Measurements from ENCODE around the gene THSD4.
A peak's percentile ranks its signal among the peaks of the same experiment; 100 is the strongest.

THSD4 gene

DNA sequence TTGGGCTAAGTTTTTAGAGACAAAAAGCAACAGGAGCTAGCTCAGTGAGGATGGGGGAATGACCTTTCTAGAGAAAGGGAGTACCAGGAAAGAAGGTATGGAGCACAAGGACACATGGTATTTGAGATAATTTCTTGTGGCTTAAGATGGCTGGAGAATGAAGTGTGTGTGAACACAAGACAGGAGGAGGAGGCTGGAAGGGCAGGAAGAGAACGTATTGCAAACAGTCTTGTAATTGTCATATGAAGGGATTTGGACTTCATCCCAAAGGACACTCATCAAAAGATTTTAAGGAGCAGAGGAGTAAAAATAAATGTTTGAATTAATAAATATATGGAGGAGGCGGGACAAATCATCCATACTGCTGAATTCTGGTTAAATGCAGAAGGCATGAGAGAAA, 426.5 kb downstream of the THSD4 start:
- no peak for DNase-seq (ENCODE audit: low read depth in 2 of 2)

DNA sequence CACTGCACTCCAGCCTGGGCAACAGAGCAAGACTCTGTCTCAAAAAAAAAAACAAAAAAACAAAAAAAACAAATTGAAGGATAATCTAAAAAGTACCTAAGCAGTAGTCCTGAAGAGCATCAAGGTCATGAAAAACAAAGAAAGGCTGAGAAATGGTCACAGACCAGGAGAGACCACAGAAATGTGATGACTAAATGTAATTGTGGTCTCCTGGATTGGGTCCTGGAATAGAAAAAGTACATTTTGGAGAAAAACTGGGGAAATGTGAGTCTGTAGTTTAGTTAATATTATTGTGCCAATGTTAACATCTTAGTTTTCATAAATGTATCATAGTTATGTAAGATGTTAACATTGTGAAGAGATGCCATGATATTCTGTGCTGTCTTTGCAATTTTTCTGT, 427.6 kb downstream of the THSD4 start:
- DNase-seq (ENCODE audit: low read depth in 2 of 2) = no peak

DNA sequence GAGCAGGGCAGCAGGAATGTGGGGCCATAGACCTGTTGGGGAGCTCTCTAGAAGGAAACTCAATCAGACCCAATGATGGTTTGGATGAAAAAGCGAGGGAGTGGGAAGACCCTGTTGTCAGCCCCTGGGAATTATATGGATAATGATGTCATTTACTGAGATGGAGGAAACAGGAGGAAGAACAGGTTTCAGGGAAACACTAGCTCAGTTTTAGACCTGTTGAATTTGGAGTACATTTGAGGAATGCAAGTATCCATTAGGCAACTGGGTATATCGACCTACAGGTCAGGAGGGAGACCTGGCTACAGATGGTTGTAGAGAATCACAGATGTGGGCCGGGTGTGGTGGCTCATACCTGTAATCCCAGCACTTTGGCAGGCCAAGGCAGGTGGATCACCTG, 428.1 kb downstream of the THSD4 start:
- DNase-seq (ENCODE audit: low read depth in 2 of 2) = no peak

GRCh38 chr15:71545223-71545760, 430.0 kb downstream of the THSD4 start:
- DNase-seq (ENCODE audit: low read depth in 2 of 2) = no peak

DNA sequence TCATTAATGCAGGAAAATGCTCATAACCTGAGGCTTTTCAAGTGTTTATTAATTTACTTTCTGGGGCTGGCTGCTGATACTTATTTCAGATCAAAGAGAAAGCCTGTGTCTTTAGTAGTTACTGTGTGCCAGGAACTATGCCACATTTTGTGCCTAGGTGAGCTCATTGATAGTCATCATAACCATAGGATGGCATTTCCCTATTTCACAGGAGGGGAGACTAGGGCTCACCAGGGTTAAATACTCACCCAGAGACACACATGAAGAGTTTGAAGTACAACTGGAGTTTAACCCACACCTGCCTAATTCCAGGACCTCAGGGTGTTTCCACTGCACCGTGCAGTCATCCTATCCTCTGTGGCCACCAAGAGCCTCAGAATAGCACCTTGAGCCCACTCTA, 430.7 kb downstream of the THSD4 start:
- no peak for DNase-seq (ENCODE audit: low read depth in 2 of 2)

DNA sequence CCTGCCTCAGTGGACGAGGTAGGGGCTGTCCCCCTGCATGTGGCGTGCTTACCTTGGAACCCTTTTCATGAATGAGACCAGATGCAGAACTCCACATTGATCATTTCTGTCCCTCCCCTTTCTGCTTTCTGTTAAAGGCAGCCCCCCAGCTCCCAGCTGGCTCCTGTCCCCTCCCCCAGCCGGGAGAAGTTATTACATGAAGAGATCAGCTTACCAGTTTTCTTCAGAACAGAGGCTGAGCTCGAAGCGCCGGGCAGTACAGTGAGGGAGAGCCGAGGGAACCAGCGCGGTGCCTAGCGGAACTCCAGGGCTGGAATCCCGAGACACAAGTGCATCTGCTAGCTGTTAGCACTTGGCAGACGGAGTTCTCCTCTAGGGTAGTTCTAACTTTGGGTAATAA, 431.7 kb downstream of the THSD4 start:
- DNase-seq (ENCODE audit: low read depth in 2 of 2) = no peak

DNA sequence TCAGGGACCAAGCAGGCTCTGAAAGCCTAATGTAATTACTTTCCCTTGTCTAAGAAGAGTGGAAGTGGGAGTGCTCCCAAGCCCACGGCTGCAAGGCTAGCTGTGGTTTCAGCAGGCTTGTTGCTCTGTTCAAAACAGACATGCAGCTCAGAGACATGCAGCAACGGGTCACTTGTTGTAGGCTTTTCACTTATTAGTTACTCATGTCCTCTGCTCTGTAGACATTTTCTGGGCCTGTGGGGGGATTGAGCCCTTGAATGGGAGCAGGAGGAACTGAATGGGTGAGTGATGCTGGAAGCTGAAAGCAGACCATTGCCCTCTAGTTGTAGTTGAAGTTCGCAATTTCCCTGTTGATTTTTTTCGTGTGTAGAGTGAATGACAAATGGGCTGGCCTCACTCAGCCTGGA, 433.1 kb downstream of the THSD4 start:
- DNase-seq (ENCODE audit: low read depth in 2 of 2) = no peak

- no peak for DNase-seq (ENCODE audit: low read depth in 2 of 2)
These were observed 433.8 kb downstream of the THSD4 start for GRCh38 chr15:71549091-71549490.

DNA sequence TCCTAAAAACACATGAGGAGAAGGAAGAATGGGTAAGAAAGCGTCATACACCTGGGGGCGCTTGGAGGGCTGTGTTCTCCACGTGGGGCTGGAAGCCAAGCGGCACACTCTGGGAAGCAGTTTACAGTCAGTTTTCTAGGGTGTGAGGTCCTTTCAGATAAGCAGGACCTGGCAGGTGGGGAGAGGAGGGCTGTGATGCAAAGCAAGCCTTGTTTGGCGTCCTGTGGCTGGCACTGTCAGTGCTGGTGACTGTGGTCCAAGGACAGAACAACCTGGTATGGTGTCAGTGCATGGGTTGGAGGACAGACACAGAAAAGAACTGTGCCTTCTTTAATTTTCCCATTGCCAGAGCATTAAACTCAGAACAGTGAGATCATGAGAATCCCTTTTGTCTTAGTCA, 434.4 kb downstream of the THSD4 start:
- DNase-seq (ENCODE audit: low read depth in 2 of 2) = no peak

GRCh38 chr15:71551566-71551965, 436.3 kb downstream of the THSD4 start:
- no peak for DNase-seq (ENCODE audit: low read depth in 2 of 2)

- peak; percentile 76 to 77 for DNase-seq (ENCODE audit: low read depth in 2 of 2)
These were observed 443.8 kb downstream of the THSD4 start for GRCh38 chr15:71559098-71559497.

- DNase-seq (ENCODE audit: low read depth in 2 of 2) = no peak
These were observed 444.3 kb downstream of the THSD4 start for GRCh38 chr15:71559616-71560015.

- no peak for DNase-seq (ENCODE audit: low read depth in 2 of 2)
These were observed 447.0 kb downstream of the THSD4 start for GRCh38 chr15:71562251-71562650.

DNA sequence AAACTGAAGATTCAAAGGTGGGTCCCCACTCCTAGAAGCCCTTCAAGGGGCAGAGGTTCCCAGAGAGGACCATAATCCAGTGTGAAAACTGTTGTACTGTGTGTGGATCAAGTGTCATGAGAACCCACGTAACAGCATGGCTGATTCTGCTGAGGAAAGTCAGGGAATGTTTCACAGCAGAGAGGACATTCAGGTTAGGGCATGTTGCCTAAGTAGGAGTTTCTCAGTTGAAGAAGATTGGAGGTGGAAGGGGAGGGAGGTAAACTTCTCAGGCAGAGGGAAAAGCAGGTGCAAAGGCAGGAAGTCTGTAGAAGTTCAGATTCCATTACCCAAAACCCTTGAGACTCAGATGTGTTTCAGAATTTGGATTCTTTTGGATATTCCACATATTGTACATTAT, 448.9 kb downstream of the THSD4 start:
- no peak for DNase-seq (ENCODE audit: low read depth in 2 of 2)

- DNase-seq (ENCODE audit: low read depth in 2 of 2) = no peak
These were observed 449.7 kb downstream of the THSD4 start for GRCh38 chr15:71565006-71565405.

DNA sequence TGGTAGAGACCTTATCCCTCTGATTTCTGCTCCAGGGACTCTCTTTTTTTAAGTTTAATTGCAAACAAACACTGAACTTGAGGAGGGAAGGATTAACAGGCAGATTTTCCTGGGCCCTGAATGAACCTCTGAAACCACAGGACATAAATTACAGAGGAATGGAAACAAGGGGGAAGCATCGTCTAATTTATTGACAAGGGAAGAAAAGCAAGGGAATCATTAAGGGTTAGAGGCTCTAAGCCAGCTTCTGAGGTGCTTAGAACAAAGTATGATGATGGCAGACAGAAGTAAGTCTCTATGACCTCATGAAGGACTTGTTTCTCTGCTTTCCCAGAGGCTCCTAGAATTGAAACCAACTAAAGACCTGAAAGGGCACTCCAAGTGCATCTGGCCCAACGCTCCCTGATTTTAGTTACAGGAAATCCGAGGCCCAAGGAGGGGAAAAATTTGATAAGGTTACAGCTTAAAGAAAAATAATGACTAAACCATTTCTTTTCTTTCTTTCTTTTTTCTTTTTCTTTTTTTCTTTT, 450.4 kb downstream of the THSD4 start:
- no peak for DNase-seq (ENCODE audit: low read depth in 2 of 2)

DNA sequence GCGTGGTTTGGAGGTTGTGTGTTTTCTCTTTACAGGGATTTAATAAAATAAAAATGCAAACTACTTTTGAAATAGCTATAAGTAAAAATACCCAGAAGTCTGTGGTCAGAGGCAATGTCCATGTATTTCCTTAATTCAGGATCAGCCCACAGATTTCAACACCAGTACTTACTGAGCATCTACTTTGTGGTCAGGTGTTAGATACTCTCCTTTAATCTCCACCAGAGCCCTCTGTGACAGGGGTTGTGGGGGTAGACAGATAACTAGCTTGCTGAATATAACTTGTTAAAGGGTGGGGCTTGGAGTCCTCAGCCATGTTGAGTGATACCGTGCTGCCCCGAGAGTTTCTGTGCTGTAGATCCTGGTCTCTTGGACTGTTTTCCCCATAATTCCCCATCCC, 451.0 kb downstream of the THSD4 start:
- DNase-seq (ENCODE audit: low read depth in 2 of 2) = no peak

DNA sequence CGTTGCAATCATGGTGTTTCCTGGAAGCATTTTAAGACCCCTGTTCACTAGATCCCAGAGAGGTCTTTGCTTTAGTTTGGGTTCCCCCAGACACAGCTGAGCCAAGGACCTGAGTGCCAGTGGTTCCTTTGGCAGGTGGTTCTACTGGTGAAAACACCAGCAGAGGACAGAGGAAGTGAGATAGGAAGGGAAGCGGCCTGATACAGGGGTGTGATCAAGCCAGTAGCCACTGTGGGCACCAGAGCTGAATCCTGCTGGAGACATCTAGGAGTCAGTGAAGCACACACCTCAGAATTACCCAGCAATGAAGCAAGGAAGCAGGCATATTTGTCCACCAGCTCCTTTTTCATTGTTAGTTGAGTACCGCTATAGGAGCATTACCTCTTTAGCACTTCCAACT, 451.9 kb downstream of the THSD4 start:
- no peak for DNase-seq (ENCODE audit: low read depth in 2 of 2)

DNA sequence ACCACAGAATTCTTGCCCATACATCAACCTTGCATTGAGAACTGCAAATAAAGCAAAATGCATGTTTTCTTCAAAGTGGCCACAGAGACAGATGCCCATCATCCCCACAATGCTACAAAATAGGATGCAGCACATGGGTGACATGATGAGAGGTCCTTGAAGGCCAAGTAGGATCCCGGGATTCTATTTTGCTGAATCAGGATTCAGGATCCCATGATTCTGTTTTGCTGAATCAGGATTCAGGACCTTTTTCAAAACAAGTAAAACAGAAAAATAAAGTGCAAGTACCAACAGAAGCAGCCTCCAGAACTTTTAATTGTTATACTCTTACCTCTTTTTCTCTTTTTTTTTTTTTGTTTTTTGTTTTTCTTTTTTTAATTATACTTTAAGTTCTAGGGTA, 453.0 kb downstream of the THSD4 start:
- DNase-seq (ENCODE audit: low read depth in 2 of 2) = no peak

- no peak for DNase-seq (ENCODE audit: low read depth in 2 of 2)
These were observed 455.5 kb downstream of the THSD4 start for GRCh38 chr15:71570736-71571135.

- DNase-seq (ENCODE audit: low read depth in 2 of 2) = no peak
These were observed 456.4 kb downstream of the THSD4 start for GRCh38 chr15:71571641-71572040.

GRCh38 chr15:71572452-71573053, 457.3 kb downstream of the THSD4 start:
- no peak for DNase-seq (ENCODE audit: low read depth in 2 of 2)

- DNase-seq (ENCODE audit: low read depth in 2 of 2) = no peak
These were observed 458.3 kb downstream of the THSD4 start for GRCh38 chr15:71573599-71573998.

- no peak for DNase-seq (ENCODE audit: low read depth in 2 of 2)
These were observed 460.3 kb downstream of the THSD4 start for GRCh38 chr15:71575474-71576045.
